ENCODE data around the gene CLSTN1.

CLSTN1 gene

DNA sequence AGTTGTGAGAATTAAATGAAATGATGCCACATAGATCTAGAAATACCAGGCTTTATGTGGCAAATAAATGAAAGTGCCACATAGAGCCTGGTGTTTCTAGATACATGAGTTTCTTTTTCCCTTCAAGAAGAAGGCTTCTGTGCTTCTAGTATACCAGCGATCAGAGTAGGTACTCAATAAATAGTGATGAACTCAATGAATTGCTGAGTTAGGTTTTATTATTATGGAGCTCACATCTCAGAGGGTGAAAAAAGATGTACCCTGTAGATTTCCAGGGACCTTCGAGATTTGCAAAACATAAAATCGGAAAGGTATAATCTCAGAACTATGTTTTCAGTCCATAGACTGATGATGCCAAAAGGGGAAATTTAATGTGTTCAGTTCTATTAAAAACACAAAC, 2.3 kb upstream of the CLSTN1 start:
- ChIA-PET CTCF (interaction anchor here (0.8 to 3.0 kb wide), 5 partner anchors 9 to 145 kb away, joined by 3 to 11 read pairs (median 5); no protein-coding TSS in a partner anchor), POLR2A (no interaction called here)
- no peak overlapping the region for H3K4me3 ChIP-seq (ENCODE audit: low read depth, low read length)
- TF ChIP-seq, protein P1, sequence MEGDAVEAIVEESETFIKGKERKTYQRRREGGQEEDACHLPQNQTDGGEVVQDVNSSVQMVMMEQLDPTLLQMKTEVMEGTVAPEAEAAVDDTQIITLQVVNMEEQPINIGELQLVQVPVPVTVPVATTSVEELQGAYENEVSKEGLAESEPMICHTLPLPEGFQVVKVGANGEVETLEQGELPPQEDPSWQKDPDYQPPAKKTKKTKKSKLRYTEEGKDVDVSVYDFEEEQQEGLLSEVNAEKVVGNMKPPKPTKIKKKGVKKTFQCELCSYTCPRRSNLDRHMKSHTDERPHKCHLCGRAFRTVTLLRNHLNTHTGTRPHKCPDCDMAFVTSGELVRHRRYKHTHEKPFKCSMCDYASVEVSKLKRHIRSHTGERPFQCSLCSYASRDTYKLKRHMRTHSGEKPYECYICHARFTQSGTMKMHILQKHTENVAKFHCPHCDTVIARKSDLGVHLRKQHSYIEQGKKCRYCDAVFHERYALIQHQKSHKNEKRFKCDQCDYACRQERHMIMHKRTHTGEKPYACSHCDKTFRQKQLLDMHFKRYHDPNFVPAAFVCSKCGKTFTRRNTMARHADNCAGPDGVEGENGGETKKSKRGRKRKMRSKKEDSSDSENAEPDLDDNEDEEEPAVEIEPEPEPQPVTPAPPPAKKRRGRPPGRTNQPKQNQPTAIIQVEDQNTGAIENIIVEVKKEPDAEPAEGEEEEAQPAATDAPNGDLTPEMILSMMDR (IDR thresholded peaks at IDR 0.05; ENCODE audit: insufficient read depth, low read length, missing control alignments), result no peak
- DNase-seq (ENCODE audit: low read depth, low spot score), result no peak

DNA sequence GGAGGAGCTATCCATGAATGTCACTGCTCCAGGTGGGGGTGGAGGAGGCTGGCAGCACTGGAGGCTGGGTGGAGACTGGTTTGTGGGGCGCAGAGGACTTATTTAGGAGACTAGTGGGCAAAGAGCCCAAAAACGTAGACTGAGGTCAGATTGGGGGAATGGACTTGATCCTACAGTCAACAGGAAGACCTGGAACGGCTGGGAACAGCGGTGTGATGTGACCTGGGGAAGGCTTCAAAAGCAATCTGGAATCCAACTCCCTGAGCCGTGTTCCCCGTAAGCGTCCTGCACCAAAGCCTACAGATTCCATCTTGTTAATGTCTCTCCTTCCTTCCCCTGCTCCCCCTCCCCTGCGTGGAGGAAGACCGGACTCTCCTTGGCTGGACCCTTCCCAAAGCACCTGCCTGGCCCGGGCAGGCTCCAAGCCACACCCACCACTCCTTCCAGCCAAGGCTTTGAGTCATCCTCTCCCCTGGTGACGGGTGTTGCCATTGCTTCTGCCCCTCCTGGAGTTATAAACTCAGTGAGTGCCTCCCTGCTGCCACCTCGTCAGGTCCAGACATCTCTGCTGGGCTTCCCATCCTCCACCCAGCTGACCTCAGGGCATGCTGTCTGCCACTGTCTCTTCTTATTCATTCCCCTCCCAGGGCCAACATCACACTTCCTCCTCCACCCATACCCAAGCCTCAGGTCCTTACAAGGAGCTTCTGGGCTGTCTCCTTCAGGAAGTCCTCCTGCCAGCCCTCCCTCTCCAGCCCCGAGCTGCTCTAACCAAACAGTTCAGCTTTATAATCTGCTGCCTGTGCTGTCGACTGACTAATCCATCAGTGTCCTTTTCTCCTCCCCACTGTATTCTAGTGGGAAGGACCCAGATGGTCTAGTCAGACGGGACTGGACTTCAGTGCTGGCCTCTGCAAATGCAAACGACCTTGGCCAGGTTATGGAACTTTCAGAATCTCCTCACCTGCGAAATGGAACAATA, 1.6 kb upstream of the CLSTN1 start:
- no peak overlapping the region; the same call in 1 of the 2 replicates for H3K4me3 ChIP-seq (ENCODE audit: low read depth, low read length)
- ChIA-PET POLR2A (interaction anchor here (0.5 kb wide), 1 partner anchor 61 kb away, joined by 3 read pairs; no protein-coding TSS in a partner anchor), CTCF (interaction anchor here (0.9 to 3.0 kb wide), 5 partner anchors 10 to 144 kb away, joined by 3 to 11 read pairs (median 5); no protein-coding TSS in a partner anchor)
- DNase-seq (ENCODE audit: low read depth, low spot score), result no peak
- TF ChIP-seq, protein P1 (IDR thresholded peaks at IDR 0.05; ENCODE audit: insufficient read depth, low read length, missing control alignments), result no peak

DNA sequence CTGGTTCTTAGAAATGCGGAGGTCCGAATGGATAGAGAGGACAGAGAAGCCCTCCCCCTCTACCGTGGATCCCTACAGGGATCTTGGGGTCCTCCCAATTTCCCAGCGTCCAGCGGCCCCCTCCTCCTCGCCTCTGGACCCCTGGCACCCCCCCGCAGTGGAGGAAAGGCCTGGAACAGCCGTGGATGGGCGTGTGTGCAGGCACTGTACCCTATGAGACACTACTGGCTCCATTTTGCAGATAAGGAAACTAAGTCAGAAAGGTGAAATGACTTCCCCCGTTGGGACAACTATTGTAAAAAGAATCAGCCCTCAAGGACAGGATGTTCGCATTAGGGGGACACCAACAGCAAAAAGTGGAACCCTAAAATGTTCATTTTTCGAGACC, 931 bp upstream of the CLSTN1 start:
- DNase-seq (ENCODE audit: low read depth, low spot score), result no peak
- H3K4me3 ChIP-seq (ENCODE audit: low read depth, low read length), result peak overlapping the region; percentile 60
- TF ChIP-seq, protein P1 (IDR thresholded peaks at IDR 0.05; ENCODE audit: insufficient read depth, low read length, missing control alignments), result no peak
- ChIA-PET CTCF (interaction anchor here (0.9 kb wide), 1 partner anchor 138 kb away, joined by 3 read pairs; no protein-coding TSS in a partner anchor), POLR2A (no interaction called here)

DNA sequence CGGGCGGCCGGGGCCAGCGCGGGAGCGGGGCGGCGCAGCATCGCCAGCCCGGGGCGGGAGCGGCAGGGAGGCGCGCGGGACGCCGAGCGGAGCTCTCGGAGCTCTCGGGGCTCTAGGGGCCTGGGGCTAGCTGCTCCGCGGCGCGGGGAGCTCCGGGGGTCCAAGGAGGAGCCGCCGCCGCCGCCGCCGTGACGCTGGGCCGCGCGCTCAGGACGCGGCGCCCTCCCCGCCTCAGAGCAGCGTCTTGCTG, 147 bp downstream of the CLSTN1 start:
- CTCF ChIA-PET, result no interaction called here
- DNase-seq (ENCODE audit: low read depth, low spot score), result no peak
- TF ChIP-seq, protein P1 (IDR thresholded peaks at IDR 0.05; ENCODE audit: insufficient read depth, low read length, missing control alignments), result no peak
- POLR2A ChIA-PET, result no interaction called here
- peak overlapping the region; percentile 93 for H3K4me3 ChIP-seq (ENCODE audit: low read depth, low read length)

DNA sequence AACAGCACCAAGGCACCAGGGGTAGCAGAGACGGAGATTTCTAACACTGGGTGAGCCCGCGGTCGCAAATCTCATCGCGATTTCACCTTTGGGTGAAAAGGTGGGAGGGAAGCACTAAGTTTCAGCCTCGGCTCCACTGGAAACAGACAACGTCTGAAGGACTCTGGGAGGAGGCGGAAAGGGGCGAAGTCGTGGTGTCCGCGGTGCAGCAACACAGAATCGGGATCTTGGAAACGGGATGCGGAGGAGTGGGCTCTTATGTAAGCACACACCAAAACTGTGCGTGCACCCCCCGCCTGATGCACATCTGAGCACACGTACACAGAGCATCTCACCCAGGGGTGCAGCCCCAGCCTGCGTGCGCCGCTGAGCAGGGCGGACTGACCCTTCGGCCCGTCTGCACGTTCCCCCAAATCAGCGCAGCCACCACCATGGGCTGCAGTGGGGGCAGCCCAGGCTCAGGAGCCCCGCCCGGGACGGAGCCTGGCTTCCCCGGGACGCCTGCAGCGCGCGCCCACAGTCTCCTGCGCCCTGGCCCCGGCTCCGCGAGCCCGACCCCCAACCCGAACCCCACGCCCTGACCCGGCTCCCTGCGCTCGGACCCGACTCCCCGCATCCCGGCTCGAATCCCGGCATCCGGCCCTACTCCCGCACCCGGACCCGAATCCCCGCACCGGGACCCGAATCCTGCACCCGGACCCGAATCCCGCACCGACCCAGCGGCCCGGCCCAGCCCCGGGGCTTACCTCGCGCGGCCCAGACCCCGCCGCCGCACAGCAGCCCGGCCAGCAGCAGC, 670 bp downstream of the CLSTN1 start:
- ChIA-PET CTCF (interaction anchor here (1.2 to 1.5 kb wide), 2 partner anchors 38 to 52 kb away, joined by 4 to 5 read pairs; no protein-coding TSS in a partner anchor), POLR2A (no interaction called here)
- peak overlapping the region; percentile 93 for H3K4me3 ChIP-seq (ENCODE audit: low read depth, low read length)
- TF ChIP-seq, protein P1 (IDR thresholded peaks at IDR 0.05; ENCODE audit: insufficient read depth, low read length, missing control alignments), result no peak
- DNase-seq (ENCODE audit: low read depth, low spot score), result no peak

DNA sequence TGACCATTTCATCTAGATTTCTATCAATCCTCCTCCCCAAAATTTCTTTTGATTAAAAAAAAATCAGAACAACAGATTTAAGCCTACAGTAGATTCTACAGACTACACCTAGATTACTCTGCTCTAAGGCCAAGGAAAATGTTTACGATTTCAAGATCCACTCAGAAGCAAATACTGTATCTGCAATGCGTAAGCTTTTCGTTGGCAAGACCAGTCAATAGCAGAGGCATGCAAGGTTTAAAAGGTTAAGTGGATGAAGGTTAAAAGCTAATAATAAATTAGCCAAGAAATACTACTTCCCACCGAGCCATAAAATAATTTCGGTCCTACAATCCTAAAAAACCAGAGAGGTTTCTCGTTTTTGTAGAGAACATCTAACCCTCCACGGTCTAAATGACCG, 1.3 kb downstream of the CLSTN1 start:
- H3K4me3 ChIP-seq (ENCODE audit: low read depth, low read length), result peak overlapping the region; percentile 93
- ChIA-PET POLR2A (no interaction called here), CTCF (interaction anchor here (0.8 to 1.5 kb wide), 3 partner anchors 38 to 56 kb away, joined by 3 to 5 read pairs (median 4); no protein-coding TSS in a partner anchor)
- no peak for DNase-seq (ENCODE audit: low read depth, low spot score)
- TF ChIP-seq, protein P1 (IDR thresholded peaks at IDR 0.05; ENCODE audit: insufficient read depth, low read length, missing control alignments), result no peak
